HCT116 (cell line): ENCODE measurements around the gene FOXN3. TPM values are rescaled to one million over a fixed set of nuclear protein-coding genes. Genes with fewer than 3 reads are reported as not detected.

Experiments
- ATAC-seq: fragments of 200-7000 bp; cut with Tn5 transposase; 2 replicates; pipeline ENCODE4 v1.9.1; 2020; ENCODE audit warnings: mild to moderate bottlenecking, moderate library complexity
- BruUV-seq: library from RNA; stranded (reverse); fragments of 400-500 nt; replicated peaks from 2 replicates; lab custom pipeline; 2021; lab: Mats Ljungman, UMichigan
- CTCF ChIA-PET: fragments of 300-600 bp; sonication (Branson Sonifier 250); formaldehyde crosslinking; loops from one replicate; lab custom pipeline; 2021; ENCODE audit warnings: antibody characterized with exemption; lab: Charles Lee
- POLR2A ChIA-PET: fragments of 300-600, 350-600 bp; sonication (Branson Sonifier 250); formaldehyde crosslinking; loops from one replicate; lab custom pipeline; 2021; ENCODE audit warnings: antibody characterized with exemption; lab: Charles Lee
- RAD21 ChIA-PET, 2 experiments: fragments of 300-600 bp; sonication (Branson Sonifier 250); formaldehyde crosslinking; loops; one replicate each; lab custom pipeline; 2023; ENCODE audit warnings: low total read pairs in 2 of 2; ENCODE audit not compliant: uncharacterized antibody in 2 of 2, unreplicated experiment in 2 of 2, low non-redundant PET in 1 of 2; lab: Charles Lee
- DNase-seq: peaks from one replicate; pipeline ENCODE4 v3.0.0-alpha.2; 2010; ENCODE audit warnings: low read depth, low spot score
- H2AFZ ChIP-seq: fragments of 200-600 bp; shearing (Covaris generic), sonication (generic); 2 replicates; pipeline ENCODE4 v1.6.1; 2017; ENCODE audit warnings: low read depth, mixed run types, mixed read lengths, antibody characterized with exemption, low read length; ENCODE audit not compliant: poor library complexity, severe bottlenecking
- H3K27ac ChIP-seq: 2 replicates; pipeline ENCODE4 v1.5.1; 2012; ENCODE audit warnings: low read depth, low read length
- H3K27me3 ChIP-seq: fragments of 200-600 bp; sonication (generic); 2 replicates; pipeline ENCODE4 v1.6.1; 2016; ENCODE audit warnings: mixed run types, low read length, mixed read lengths; ENCODE audit not compliant: insufficient read depth
- H3K36me3 ChIP-seq, 2 experiments: fragments of 200-500 bp in 1 of 2; fragments of 200-600 bp in 1 of 2; sonication (Bioruptor generic) in 1 of 2; sonication (generic) in 1 of 2; 2 replicates each; pipeline versions ENCODE4 v1.5.1 to v1.6.1; 2014 to 2016; ENCODE audit warnings: low read length in 2 of 2, inconsistent platforms in 1 of 2, mixed read lengths in 1 of 2, mixed run types in 1 of 2; ENCODE audit not compliant: insufficient read depth in 2 of 2, control insufficient read depth in 1 of 2
- H3K4me1 ChIP-seq, 2 experiments: fragments of 200-600 bp in 1 of 2; sonication (generic) in 1 of 2; 2 replicates each; pipeline versions ENCODE4 v1.5.1 to v1.6.1; 2012 to 2017; ENCODE audit warnings: low read length in 2 of 2, inconsistent platforms in 1 of 2, mild to moderate bottlenecking in 1 of 2, mixed read lengths in 1 of 2, mixed run types in 1 of 2, moderate library complexity in 1 of 2; ENCODE audit not compliant: insufficient read depth in 2 of 2, control insufficient read depth in 1 of 2
- H3K4me2 ChIP-seq: fragments of 200-600 bp; sonication (generic); 2 replicates; pipeline ENCODE4 v1.6.1; 2017; ENCODE audit warnings: mixed run types, low read length, mixed read lengths
- H3K4me3 ChIP-seq, 2 experiments: fragments of 200-600 bp in 1 of 2; sonication (generic) in 1 of 2; replicated peaks in 1 of 2; 2 replicates each; pipeline ENCODE4 v1.5.1; 2011 to 2016; ENCODE audit warnings: low read length in 2 of 2, control low read depth in 1 of 2, low read depth in 1 of 2, mild to moderate bottlenecking in 1 of 2, mixed read lengths in 1 of 2, mixed run types in 1 of 2
- H3K79me2 ChIP-seq: fragments of 200-600 bp; sonication (generic); 2 replicates; pipeline ENCODE4 v1.6.1; 2017; ENCODE audit warnings: mild to moderate bottlenecking, mixed run types, low read length, moderate library complexity, mixed read lengths; ENCODE audit not compliant: insufficient read depth
- H3K9ac ChIP-seq: fragments of 200-600 bp; sonication (generic); 2 replicates; pipeline ENCODE4 v1.6.1; 2016; ENCODE audit warnings: low read length, mixed read lengths
- H3K9me2 ChIP-seq: fragments of 200-600 bp; sonication (generic), shearing (Covaris generic); 2 replicates; pipeline ENCODE4 v1.6.1; 2017; ENCODE audit warnings: mixed run types, mild to moderate bottlenecking, moderate library complexity; ENCODE audit not compliant: insufficient read depth
- H3K9me3 ChIP-seq, 2 experiments: fragments of 200-500 bp in 1 of 2; fragments of 200-600 bp in 1 of 2; sonication (Bioruptor generic) in 1 of 2; sonication (generic) in 1 of 2; 2 replicates each; pipeline ENCODE4 v1.6.1; 2014 to 2017; ENCODE audit warnings: low read length in 2 of 2, mixed read lengths in 2 of 2, inconsistent platforms in 1 of 2, low read depth in 1 of 2, mild to moderate bottlenecking in 1 of 2, mixed run types in 1 of 2, moderate library complexity in 1 of 2; ENCODE audit not compliant: control insufficient read depth in 1 of 2, insufficient read depth in 1 of 2
- H4K20me1 ChIP-seq: fragments of 200-600 bp; sonication (generic), shearing (Covaris generic); 2 replicates; pipeline ENCODE4 v1.6.1; 2017; ENCODE audit warnings: mixed run types, mild to moderate bottlenecking, moderate library complexity; ENCODE audit not compliant: insufficient read depth
- CBX3 ChIP-seq: IDR thresholded peaks from 2 replicates; pipeline ENCODE4 v1.6.1; 2012; ENCODE audit warnings: low read depth
- ELF1 ChIP-seq: IDR thresholded peaks from 2 replicates; pipeline ENCODE4 v1.6.1; 2012; ENCODE audit warnings: low read depth, borderline replicate concordance
- EZH2 ChIP-seq: fragments of 200-600 bp; sonication (generic); IDR thresholded peaks from 2 replicates; pipeline ENCODE4 v1.6.1; 2017; ENCODE audit warnings: antibody characterized with exemption, mixed run types
- POLR2A ChIP-seq: IDR thresholded peaks from 2 replicates; pipeline ENCODE4 v1.7.0; 2011; ENCODE audit warnings: borderline replicate concordance; ENCODE audit not compliant: insufficient read depth, insufficient read length; ENCODE audit errors: extremely low read depth
- POLR2AphosphoS5 ChIP-seq: IDR thresholded peaks from 2 replicates; pipeline ENCODE4 v1.6.1; 2011; ENCODE audit warnings: mild to moderate bottlenecking, low read depth, low read length, moderate library complexity
- RAD21 ChIP-seq: IDR thresholded peaks from 2 replicates; pipeline ENCODE4 v1.6.1; 2012; ENCODE audit warnings: low read depth, mild to moderate bottlenecking
- SIN3A ChIP-seq: IDR thresholded peaks from 2 replicates; pipeline ENCODE4 v1.6.1; 2012; ENCODE audit warnings: low read depth
- TCF7L2 ChIP-seq: IDR thresholded peaks from 2 replicates; pipeline ENCODE4 v1.7.0; 2011; ENCODE audit warnings: borderline replicate concordance, inconsistent platforms; ENCODE audit not compliant: insufficient read depth, insufficient read length; ENCODE audit errors: extremely low read depth
- YY1 ChIP-seq: IDR thresholded peaks from 2 replicates; pipeline ENCODE4 v1.6.1; 2011; ENCODE audit warnings: low read length, low read depth, moderate library complexity, mild to moderate bottlenecking; ENCODE audit not compliant: insufficient replicate concordance; ENCODE audit errors: extremely low read depth
- ZFX ChIP-seq: fragments of 450-650 bp; IDR thresholded peaks from 2 replicates; pipeline ENCODE4 v1.6.1; 2017
- intact Hi-C: fragments of 100-400 bp; cut with micrococcal nuclease; formaldehyde crosslinking; loops from 2 replicates; pipeline ENCODE4 v1.10.0; 2022
- total RNA-seq: library from RNA; stranded (reverse); gene quantifications from one replicate; pipeline ENCODE4 v1.2.1, GENCODE V29; 2021; ENCODE audit not compliant: unreplicated experiment
- TF ChIP-seq, protein P1 (sequence below), 3 experiments: fragments of 200-600 bp in 1 of 3; sonication (generic) in 1 of 3; IDR thresholded peaks in 2 of 3; conservative IDR thresholded peaks in 1 of 3; 2 replicates each; pipeline ENCODE4 v1.5.1; 2012 to 2017; ENCODE audit warnings: low read depth in 2 of 3, low read length in 2 of 3, antibody characterized with exemption in 1 of 3, borderline replicate concordance in 1 of 3, control low read depth in 1 of 3, mild to moderate bottlenecking in 1 of 3, mixed read lengths in 1 of 3, mixed run types in 1 of 3, moderate library complexity in 1 of 3; ENCODE audit not compliant: insufficient read depth in 1 of 3
- TF ChIP-seq, protein P2 (sequence below): IDR thresholded peaks from 2 replicates; pipeline ENCODE4 v1.6.1; 2011; ENCODE audit warnings: mild to moderate bottlenecking, low read length, moderate library complexity; ENCODE audit not compliant: insufficient replicate concordance; ENCODE audit errors: extremely low read depth
- TF ChIP-seq, protein P3 (sequence below): IDR thresholded peaks from 2 replicates; pipeline ENCODE4 v1.6.1; 2012
- TF ChIP-seq, protein P4 (sequence below): IDR thresholded peaks from 2 replicates; pipeline ENCODE4 v1.6.1; 2012
- TF ChIP-seq, protein P5 (sequence below): IDR thresholded peaks from 2 replicates; pipeline ENCODE4 v1.6.1; 2012; ENCODE audit warnings: low read depth

Gene FOXN3
- total RNA-seq, 1 experiment from 2014 or later, result 20.0 TPM

DNA sequence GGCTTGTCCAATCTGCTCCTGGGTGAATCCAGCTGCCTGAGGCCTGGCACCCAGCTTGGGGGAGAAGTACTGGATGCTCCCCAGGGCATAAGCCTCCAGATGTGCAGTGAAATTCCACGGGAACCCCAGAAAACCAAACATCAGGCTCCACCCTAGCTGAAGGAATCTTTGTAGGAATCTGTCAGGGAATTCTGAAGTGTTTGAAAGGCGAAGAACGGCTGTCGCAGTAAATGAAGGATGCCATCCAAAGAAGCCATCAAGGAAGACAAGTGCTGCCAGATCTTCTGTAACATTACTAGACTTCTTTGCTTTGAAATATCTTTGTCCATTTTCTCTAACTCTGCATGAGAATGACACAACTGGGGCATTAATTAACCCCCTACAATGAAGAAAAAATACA lies 219.4 kb downstream of the FOXN3 start (continued):
- TF ChIP-seq, protein P1, sequence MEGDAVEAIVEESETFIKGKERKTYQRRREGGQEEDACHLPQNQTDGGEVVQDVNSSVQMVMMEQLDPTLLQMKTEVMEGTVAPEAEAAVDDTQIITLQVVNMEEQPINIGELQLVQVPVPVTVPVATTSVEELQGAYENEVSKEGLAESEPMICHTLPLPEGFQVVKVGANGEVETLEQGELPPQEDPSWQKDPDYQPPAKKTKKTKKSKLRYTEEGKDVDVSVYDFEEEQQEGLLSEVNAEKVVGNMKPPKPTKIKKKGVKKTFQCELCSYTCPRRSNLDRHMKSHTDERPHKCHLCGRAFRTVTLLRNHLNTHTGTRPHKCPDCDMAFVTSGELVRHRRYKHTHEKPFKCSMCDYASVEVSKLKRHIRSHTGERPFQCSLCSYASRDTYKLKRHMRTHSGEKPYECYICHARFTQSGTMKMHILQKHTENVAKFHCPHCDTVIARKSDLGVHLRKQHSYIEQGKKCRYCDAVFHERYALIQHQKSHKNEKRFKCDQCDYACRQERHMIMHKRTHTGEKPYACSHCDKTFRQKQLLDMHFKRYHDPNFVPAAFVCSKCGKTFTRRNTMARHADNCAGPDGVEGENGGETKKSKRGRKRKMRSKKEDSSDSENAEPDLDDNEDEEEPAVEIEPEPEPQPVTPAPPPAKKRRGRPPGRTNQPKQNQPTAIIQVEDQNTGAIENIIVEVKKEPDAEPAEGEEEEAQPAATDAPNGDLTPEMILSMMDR (IDR thresholded peaks at IDR 0.05 in 2 of 3, conservative IDR thresholded peaks at IDR 0.05 in 1 of 3; ENCODE audit: borderline replicate concordance in 1 of 3, insufficient read depth in 1 of 3, low read depth in 2 of 3, low read length in 2 of 3), result no peak
- TF ChIP-seq, protein P2, sequence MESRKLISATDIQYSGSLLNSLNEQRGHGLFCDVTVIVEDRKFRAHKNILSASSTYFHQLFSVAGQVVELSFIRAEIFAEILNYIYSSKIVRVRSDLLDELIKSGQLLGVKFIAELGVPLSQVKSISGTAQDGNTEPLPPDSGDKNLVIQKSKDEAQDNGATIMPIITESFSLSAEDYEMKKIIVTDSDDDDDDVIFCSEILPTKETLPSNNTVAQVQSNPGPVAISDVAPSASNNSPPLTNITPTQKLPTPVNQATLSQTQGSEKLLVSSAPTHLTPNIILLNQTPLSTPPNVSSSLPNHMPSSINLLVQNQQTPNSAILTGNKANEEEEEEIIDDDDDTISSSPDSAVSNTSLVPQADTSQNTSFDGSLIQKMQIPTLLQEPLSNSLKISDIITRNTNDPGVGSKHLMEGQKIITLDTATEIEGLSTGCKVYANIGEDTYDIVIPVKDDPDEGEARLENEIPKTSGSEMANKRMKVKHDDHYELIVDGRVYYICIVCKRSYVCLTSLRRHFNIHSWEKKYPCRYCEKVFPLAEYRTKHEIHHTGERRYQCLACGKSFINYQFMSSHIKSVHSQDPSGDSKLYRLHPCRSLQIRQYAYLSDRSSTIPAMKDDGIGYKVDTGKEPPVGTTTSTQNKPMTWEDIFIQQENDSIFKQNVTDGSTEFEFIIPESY, result no peak
- TF ChIP-seq CBX3, result no peak

DNA sequence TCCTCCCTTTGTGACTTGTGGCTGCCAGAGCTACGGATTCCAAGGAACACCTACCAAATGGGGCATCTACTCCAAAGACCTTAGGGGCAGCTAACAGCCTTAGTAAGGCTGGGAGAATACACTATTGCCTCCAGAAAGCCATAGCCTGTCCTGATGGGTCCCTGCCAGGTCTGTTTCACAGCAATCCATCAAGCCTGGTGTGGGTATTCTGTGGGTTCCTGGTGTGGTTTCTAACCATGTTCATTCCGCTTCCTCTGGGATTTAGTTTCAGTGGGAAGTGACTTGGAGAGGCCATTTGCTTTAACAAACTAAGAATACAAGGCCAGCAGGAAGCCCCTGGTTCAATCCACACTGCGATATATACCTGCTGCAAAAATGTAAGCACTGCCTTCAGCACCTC lies 220.5 kb downstream of the FOXN3 start:
- H3K27me3 ChIP-seq, result no peaks in the 10 kb centered on the region
- no peaks in the 10 kb centered on the region for H3K9me3 ChIP-seq
- no peaks in the 10 kb centered on the region for H4K20me1 ChIP-seq
- H3K9me2 ChIP-seq, result no peaks in the 10 kb centered on the region
- H3K27ac ChIP-seq, result no peak overlapping the region
- ChIA-PET POLR2A (no interaction called here), RAD21 (no interaction called here), CTCF (no interaction called here)
- no peaks in the 10 kb centered on the region for H3K4me1 ChIP-seq
- ATAC-seq (no peak), DNase-seq (no peak)
- no peak overlapping the region for H2AFZ ChIP-seq
- H3K36me3 ChIP-seq, result no peaks in the 10 kb centered on the region
- H3K4me3 ChIP-seq, result no peak overlapping the region
- no TSS peak for BruUV-seq
- intact Hi-C loops, result no loop called here
- H3K9ac ChIP-seq, result no peak overlapping the region
- no peak overlapping the region for H3K4me2 ChIP-seq
- H3K79me2 ChIP-seq, result no peaks in the 10 kb centered on the region
- TF ChIP-seq ELF1 (no peak), CBX3 (no peak), TCF7L2 (no peak), POLR2A (no peak), RAD21 (no peak), YY1 (no peak), SIN3A (no peak), POLR2AphosphoS5 (no peak), EZH2 (no peak), ZFX (no peak)
- TF ChIP-seq, protein P3, sequence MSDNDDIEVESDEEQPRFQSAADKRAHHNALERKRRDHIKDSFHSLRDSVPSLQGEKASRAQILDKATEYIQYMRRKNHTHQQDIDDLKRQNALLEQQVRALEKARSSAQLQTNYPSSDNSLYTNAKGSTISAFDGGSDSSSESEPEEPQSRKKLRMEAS, result no peak
- TF ChIP-seq, protein P2, result no peak
- TF ChIP-seq, protein P4, sequence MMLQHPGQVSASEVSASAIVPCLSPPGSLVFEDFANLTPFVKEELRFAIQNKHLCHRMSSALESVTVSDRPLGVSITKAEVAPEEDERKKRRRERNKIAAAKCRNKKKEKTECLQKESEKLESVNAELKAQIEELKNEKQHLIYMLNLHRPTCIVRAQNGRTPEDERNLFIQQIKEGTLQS, result no peak
- TF ChIP-seq, protein P5, sequence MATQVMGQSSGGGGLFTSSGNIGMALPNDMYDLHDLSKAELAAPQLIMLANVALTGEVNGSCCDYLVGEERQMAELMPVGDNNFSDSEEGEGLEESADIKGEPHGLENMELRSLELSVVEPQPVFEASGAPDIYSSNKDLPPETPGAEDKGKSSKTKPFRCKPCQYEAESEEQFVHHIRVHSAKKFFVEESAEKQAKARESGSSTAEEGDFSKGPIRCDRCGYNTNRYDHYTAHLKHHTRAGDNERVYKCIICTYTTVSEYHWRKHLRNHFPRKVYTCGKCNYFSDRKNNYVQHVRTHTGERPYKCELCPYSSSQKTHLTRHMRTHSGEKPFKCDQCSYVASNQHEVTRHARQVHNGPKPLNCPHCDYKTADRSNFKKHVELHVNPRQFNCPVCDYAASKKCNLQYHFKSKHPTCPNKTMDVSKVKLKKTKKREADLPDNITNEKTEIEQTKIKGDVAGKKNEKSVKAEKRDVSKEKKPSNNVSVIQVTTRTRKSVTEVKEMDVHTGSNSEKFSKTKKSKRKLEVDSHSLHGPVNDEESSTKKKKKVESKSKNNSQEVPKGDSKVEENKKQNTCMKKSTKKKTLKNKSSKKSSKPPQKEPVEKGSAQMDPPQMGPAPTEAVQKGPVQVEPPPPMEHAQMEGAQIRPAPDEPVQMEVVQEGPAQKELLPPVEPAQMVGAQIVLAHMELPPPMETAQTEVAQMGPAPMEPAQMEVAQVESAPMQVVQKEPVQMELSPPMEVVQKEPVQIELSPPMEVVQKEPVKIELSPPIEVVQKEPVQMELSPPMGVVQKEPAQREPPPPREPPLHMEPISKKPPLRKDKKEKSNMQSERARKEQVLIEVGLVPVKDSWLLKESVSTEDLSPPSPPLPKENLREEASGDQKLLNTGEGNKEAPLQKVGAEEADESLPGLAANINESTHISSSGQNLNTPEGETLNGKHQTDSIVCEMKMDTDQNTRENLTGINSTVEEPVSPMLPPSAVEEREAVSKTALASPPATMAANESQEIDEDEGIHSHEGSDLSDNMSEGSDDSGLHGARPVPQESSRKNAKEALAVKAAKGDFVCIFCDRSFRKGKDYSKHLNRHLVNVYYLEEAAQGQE, result no peak
